ENCODE measurements around the gene SSBP2. TPM values are rescaled to one million over a fixed set of nuclear protein-coding genes. Genes with fewer than 3 reads are reported as not detected.

Gene SSBP2
- total RNA-seq, 4 donors from 2014 or later = 48.6 to 80.4 (median 71.9) TPM

DNA sequence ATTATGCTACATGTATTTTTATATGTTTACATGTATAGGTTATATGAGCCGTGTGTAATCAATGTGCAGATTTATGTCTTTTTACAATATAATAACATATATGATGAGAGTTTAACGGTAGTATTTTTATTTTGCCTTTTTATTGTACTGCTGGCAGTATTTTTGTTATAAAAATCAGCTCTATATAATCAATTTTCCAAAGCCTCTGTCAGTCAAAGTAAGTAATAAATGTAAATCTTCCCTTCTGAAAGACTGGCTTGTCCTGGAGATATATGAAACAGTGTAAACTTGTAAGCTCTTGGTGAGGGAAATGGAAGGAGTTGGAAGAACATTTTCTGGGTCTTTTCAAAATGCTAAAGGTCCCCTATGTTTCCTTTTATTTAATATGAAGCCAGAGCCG lies 173.8 kb downstream of the SSBP2 start:
- TF ChIP-seq, protein P1, sequence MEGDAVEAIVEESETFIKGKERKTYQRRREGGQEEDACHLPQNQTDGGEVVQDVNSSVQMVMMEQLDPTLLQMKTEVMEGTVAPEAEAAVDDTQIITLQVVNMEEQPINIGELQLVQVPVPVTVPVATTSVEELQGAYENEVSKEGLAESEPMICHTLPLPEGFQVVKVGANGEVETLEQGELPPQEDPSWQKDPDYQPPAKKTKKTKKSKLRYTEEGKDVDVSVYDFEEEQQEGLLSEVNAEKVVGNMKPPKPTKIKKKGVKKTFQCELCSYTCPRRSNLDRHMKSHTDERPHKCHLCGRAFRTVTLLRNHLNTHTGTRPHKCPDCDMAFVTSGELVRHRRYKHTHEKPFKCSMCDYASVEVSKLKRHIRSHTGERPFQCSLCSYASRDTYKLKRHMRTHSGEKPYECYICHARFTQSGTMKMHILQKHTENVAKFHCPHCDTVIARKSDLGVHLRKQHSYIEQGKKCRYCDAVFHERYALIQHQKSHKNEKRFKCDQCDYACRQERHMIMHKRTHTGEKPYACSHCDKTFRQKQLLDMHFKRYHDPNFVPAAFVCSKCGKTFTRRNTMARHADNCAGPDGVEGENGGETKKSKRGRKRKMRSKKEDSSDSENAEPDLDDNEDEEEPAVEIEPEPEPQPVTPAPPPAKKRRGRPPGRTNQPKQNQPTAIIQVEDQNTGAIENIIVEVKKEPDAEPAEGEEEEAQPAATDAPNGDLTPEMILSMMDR (IDR thresholded peaks at IDR 0.05; ENCODE audit: low read depth) = no peak

- TF ChIP-seq, protein P1 (IDR thresholded peaks at IDR 0.05; ENCODE audit: low read depth) = no peak
Observed at GRCh38 chr5:81575924-81576323, 175.0 kb downstream of the SSBP2 start.

DNA sequence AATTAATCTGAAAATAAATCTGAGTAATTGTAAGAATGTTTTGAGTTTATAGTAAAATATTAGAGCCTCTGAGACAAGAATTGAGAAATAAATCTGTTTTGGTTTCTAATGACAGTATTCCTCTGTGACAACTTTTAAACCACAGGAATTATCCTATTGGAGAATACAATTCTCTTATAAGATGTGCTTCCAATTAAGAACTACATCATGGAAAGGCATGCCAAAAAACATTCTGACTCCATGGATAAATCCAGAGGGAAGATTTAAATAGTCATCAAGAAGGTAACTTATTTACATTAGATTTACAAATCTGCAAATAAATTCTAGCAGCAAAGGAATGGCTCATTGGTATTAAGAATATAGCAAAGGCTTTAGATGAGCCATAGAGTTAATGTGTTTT lies 178.7 kb downstream of the SSBP2 start:
- TF ChIP-seq, protein P1 (IDR thresholded peaks at IDR 0.05; ENCODE audit: low read depth) = no peak

- TF ChIP-seq, protein P1 (IDR thresholded peaks at IDR 0.05; ENCODE audit: low read depth) = no peak
Observed at GRCh38 chr5:81558188-81558587, 192.7 kb downstream of the SSBP2 start.

GRCh38 chr5:81556809-81557208 lies 194.1 kb downstream of the SSBP2 start:
- TF ChIP-seq, protein P1 (IDR thresholded peaks at IDR 0.05; ENCODE audit: low read depth) = no peak

DNA sequence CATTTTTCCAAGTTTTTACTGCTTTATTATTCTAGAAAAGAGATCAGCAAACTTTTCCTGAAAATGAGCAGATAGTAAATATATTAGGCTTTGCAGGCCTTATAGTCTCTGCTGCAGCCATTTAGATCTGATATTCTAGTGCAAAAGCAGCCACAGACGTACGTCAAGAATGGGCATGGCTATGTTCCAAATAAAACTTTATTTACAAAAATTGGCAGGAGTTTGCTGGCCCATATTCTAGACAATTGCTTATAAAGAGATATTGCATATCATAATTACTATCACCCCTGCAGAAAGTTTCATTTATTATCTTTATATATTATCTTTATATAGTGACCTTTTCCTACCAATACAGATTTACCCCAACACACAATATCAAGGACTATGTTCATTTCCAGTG lies 195.0 kb downstream of the SSBP2 start:
- TF ChIP-seq, protein P1 (IDR thresholded peaks at IDR 0.05; ENCODE audit: low read depth) = no peak

- TF ChIP-seq, protein P1 (IDR thresholded peaks at IDR 0.05; ENCODE audit: low read depth) = no peak
Observed at GRCh38 chr5:81554647-81555046, 196.2 kb downstream of the SSBP2 start.

Data from subcutaneous adipose tissue (tissue), 4 donors.